Astrocyte of the hippocampus (primary cell): Measurements from ENCODE around the gene MORN3.
"Not testable (repeated sequence)": the region's sequence is repeated elsewhere in the genome, so short reads cannot be mapped to it uniquely, and the experiment has no call there.

ENCODE experiments used
- DNase-seq: peaks from one replicate; pipeline ENCODE4 v3.0.0; 2011; ENCODE audit warnings: low read depth, low spot score

The MORN3 gene

GRCh38 chr12:121638298-121639202, 30.9 kb downstream of the MORN3 start:
- DNase-seq = no peak

- no peak for DNase-seq
Observed at GRCh38 chr12:121637231-121637914, 32.1 kb downstream of the MORN3 start.

- DNase-seq = no peak
Observed at GRCh38 chr12:121634836-121635235, 34.6 kb downstream of the MORN3 start.

DNA sequence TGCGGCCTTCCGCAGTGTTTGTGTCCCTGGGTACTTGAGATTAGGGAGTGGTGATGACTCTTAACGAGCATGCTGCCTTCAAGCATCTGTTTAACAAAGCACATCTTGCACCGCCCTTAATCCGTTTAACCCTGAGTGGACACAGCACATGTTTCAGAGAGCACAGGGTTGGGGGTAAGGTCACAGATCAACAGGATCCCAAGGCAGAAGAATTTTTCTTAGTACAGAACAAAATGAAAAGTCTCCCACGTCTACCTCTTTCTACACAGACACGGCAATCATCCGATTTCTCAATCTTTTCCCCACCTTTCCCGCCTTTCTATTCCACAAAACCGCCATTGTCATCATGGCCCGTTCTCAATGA, 35.6 kb downstream of the MORN3 start:
- not testable (repeated sequence) for DNase-seq

- DNase-seq = no peak
Observed at GRCh38 chr12:121632069-121632970, 37.1 kb downstream of the MORN3 start.

GRCh38 chr12:121630791-121631355, 38.6 kb downstream of the MORN3 start:
- DNase-seq = no peak

GRCh38 chr12:121628536-121628935, 40.9 kb downstream of the MORN3 start:
- no peak for DNase-seq

DNA sequence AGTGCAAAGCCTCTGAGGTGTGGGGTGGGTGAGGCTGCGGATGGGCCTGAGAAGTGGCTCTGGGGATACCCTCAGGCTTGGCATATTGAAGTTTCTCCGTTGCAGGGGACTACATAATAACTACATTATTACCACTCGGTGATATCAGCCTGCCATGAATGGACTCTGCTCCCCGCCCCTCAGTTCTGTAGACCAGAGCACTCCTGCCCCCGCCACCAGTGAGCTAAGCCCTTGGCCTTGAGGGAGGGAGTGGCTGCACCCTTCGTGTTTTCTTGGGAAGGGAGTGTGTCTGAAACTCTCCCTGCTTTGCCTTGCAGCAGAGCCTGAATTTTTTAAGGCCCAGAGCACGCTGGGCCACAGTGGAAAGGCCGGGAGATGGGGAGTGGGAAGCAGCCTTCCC, 41.4 kb downstream of the MORN3 start:
- DNase-seq = no peak

- peak; percentile 86 for DNase-seq
Observed at GRCh38 chr12:121626853-121627640, 42.4 kb downstream of the MORN3 start.

GRCh38 chr12:121626087-121626852, 43.2 kb downstream of the MORN3 start, which contains the start of gene ORAI1:
Gene ORAI1, plus strand, starts transcription at chr12:121626530.
- DNase-seq = peak; percentile 99

DNA sequence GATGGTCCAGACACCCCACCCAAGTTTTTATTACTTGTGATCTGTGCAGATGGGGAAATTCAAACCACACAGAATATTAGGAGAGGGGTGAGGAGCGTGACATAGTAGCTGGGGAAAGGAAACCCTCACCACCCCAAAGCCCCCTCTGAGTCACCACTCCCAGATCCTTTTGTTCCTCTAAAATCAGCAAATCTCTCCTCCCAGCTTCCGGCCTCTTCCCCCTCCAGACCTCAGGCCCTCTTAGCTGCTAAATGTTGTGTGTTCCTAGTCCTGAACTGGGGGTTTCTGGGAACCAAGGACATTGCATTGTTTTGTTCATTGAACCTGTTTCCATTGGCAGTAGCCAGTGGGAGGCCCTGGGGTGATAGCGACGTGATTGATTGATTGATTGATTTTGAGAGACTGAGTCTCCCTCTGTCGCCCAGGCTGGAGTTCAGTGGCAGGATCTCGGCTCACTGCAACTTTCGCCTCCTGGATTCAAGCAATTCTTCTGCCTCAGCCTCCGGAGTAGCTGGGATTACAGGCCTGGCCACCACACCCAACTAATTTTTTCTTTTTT, 49.0 kb downstream of the MORN3 start:
- peak; percentile 25 for DNase-seq

GRCh38 chr12:121618659-121619233, 50.7 kb downstream of the MORN3 start:
- no peak for DNase-seq

DNA sequence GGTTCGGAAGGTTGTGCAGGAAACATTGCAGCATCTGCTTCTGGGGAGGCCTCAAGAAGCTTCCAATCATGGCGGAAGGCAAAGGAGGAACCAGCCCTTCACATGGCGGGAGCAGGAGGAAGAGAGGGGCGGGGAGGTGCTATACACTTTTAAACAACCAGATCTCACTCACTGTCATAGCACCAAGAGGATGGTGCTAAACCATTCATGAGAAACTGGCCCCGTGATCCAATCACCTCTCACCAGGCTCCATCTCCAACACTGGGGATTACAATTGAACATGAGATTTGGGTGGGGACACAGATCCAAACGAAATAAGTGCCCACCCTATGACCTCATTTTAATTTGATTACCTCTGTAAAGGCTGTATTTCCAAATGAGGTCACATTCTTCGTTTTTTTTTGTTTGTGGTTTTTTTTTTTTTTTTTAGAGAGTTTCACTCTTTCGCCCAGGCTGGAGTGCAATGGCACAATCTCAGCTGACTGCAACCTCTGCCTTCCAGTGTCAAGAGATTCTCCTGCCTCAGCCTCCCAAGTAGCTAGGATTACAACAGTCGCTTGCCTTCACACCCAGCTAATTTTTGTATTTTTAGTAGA, 54.5 kb downstream of the MORN3 start:
- no peak for DNase-seq

DNA sequence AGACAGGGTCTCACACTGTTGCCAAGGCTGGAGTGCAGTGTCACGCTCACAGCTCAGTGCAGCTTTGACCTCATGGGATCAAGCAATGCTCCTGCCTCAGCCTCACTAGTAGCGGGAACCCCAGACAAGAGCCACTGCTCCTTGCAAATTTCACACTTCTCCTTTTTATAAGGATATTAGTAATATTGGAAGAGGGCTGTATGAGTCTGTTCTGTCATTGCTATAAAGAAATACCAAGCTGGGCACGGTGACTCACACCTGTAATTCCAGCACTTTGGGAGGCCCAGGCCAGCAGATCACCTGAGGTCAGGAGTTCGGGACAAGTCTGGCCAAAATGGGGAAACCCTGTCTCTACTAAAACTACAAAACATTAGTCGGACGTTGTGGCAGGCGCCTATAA, 56.0 kb downstream of the MORN3 start:
- no peak for DNase-seq

DNA sequence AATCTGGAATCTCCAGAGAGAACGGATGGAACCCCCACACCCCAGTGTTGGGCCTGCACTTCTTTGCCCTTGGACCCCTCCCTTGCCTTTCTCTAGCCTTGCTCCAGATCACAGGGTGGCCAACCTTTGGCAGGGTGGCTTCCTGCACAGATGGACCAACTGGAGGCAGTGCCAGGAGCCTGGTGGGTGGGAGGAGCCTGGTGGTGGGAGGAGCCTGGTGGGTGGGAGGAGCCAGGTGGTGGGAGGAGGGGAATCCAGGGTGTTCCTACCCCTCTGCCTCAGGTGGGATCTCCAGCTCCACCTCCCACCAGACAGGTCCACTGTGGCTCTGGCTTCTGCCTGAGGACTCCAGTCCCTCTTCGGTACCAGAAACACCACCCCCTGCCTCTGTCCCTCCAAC, 58.1 kb downstream of the MORN3 start:
- no peak for DNase-seq

DNA sequence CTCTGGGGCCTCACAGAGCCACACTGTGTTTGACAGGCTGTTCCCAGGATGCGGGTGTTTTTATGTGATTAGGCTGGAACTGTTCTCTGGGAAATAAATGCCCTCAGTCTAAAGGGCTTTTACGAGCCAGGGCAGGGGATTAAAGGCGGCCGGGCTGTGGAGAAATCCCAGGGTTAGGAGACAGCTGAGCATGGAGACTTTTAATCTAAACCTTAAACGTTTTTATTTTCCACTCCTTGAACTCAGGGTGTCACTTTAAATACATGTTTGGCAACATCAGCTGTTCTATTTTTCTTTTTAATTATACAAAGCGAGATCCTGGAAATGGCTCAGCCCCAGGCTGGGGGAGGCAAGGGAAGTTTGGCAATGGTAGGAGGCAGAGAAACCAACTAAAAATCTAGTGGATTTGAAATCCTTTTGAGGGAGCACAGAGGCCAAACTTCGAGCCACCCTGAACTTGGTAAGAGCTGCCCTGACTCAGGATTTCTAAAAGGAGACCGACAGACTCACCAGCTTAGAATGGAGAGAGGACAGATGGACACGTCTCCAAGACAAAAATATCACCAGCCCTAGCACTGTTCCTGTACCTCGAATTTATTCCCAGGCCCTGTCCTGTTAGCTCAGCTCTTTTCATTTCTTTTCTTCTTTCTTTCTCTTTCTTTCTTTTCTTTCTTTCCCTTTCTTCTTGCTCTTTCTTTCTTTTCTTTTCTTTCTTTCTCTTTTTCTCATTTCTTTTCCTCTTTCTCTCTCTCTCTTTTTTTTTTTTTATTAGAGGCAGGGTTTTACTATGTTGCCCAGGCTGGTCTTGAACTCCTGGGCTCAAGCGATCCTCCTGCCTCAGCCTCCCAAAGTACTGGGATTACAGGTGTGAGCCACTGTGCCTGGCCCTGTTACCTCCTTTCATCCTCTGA, 59.0 kb downstream of the MORN3 start:
- DNase-seq = peak; percentile 33

GRCh38 chr12:121608301-121608700, 61.2 kb downstream of the MORN3 start:
- no peak for DNase-seq

DNA sequence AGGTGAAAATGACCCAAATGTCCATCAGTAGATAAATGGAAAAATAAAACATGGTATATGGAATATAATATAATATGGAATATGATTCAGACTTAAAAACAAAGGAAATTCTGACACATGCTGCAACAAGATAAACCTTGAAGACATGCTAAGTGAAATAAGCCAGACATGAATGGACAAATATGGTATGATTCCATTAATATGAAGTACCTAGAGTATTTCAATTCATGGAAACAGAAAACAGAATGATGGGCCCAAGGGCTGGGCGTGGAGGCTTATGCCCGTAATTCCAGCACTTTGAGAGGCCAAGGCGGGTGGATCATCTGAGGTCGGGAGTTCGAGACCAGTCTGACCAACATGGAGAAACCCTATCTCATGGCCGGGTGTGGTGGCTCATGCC, 65.9 kb downstream of the MORN3 start:
- DNase-seq = no peak
